HG03039 (cell line): ENCODE measurements around the gene IGFBP7.

Source experiments
- ATAC-seq: cut with Tn5 transposase; IDR thresholded peaks from one replicate; pipeline ENCODE4 v1.9.1; 2021; ENCODE audit warnings: mild to moderate bottlenecking, moderate library complexity; ENCODE audit not compliant: unreplicated experiment

IGFBP7 gene

GRCh38 chr4:57098415-57098814 lies 11.8 kb downstream of the IGFBP7 start:
- ATAC-seq = no peak

DNA sequence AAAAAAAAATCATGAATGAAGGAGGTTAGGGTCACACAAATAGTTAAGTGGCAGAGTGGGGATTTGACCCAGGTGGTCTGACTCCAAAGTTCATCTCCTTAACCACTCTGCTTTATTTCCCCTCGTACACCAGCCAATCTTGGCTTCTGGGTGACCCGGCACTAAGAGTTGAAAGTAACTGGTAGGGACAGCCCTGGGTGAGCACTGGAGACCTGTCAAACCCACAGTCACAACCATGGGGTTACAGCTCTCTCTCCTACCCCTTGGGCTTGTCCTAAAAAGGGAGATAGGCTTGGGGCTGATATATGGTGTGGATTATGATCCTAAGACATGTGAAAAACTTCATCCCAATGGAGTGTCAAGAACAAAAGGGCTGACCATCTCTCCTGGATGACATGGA lies 12.5 kb downstream of the IGFBP7 start:
- no peak for ATAC-seq

DNA sequence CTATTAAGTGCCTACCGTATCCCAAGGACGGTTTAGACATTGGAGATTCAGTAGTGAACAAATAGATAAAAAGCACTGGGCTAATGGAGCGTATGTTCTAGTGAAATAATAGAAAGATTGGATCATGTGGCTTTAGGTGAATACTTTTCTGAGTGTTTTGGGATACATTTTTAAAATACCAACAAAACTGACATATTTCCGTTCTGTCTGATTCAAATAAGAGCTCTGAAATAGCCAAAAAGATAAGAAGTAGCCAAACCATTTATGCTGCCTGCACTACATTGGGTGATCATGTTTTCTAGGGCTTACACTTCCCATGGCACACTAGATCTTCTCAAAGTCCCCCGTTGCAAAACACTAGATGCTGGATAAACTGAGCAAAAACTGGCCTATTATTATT lies 14.2 kb downstream of the IGFBP7 start:
- ATAC-seq = no peak

- ATAC-seq = no peak
These were observed 14.9 kb downstream of the IGFBP7 start for GRCh38 chr4:57095245-57095644.

- ATAC-seq = no peak
These were observed 15.4 kb downstream of the IGFBP7 start for GRCh38 chr4:57094832-57095223.

DNA sequence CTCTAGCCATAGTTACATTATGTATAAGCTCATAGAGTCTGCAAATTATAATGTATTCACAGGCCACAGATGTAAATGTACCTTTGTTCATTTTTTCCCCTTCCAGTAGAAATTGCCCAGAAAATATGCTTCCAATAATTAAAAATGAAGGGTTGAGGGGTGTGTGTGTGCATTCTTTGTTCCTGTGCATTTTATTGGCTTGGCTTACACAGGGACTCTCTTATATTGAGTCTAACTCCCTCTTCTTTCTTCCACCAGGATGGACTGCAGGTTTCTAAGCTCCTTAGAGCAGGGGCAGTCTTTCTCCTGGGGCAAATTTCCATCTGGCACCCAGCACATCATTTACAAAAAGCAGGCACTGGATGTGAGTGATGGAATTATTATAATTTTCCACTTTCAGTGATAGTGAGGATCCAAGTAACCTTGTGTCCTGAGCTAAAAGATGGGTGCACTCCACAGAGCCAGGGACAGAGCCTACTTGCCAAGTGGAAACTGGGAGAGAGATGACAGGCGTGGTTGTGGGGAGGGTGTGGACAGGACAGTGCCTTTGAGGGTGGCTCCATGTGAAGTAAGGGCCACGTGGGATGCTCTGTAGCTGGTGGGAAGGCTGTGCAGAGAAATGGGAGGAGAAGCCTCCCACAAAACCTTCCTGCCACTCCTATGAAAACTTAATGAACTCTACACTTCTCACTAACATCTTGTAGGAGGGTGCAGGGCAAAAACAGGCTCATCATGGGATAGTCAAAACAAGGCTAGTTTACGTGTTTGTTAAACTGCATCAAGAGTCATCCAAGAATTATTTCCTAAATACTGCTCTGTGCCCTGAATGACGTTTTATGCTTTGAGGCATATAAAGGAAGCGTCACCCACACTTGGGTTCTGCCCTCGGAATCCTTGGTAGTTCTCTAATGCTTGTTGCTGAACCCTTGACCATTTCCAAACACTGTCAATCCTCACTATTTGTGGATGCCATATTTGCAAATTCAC lies 16.0 kb downstream of the IGFBP7 start:
- ATAC-seq = no peak

DNA sequence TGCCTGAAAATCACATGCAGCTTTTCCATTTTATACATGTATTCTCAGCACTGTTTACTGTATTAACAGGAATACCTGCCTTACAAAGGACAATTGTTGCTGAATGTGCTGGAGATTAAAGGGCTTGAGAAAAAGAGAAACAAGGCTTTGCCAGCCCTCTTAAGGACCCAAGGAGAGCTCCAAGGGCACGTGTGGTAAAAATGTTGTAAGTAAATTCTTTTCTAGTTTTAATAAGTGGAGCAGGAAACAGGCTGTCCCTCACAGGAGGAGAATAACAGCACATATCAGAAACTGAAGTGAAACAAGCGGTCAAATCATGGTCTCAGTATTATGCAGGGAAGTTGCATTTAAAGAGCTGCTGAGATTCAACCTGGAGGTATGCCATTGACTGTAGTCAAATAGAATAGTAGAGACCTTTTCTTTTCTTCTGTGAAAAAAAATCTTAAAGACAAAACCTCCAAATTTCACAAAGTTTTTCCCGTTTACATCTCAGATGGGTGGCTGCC lies 18.5 kb downstream of the IGFBP7 start:
- ATAC-seq = no peak

DNA sequence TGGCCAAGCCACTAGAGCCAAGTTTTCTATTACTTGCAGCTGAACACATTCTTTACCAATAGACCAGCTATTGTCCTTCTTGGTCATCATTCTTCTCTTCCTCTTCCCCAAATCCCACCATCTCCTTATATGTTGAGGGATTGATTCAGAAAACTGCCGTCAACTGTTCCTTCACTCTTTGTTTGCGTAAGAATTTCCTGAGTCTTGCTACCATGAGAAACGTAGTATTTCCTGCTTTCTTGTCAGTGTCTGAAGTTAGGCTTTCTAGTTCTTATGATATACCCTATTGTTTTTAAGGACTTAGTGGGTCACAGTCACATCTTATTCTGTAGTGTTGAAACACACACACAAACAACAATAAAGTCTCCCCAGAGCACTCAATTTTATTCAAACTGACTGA lies 20.1 kb downstream of the IGFBP7 start:
- no peak for ATAC-seq

DNA sequence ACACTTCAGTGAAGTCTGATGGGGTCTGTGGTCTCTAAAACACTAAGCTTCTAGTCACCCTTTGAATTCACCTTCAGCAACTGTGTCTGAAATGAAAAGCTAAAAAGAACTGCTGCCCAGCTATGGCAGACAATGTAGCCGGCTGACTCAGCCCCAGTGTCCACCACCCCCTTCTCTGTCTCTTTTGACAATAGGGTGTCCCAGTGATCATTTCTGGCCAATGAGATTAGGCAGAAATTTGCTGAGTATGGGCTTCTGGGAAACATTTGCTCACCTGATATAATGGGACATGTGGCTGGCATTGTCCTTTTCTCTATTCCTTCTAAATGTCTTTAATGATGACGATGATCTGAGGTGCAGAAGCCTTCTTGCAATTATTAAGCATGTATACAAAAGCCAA lies 20.6 kb downstream of the IGFBP7 start:
- no peak for ATAC-seq

DNA sequence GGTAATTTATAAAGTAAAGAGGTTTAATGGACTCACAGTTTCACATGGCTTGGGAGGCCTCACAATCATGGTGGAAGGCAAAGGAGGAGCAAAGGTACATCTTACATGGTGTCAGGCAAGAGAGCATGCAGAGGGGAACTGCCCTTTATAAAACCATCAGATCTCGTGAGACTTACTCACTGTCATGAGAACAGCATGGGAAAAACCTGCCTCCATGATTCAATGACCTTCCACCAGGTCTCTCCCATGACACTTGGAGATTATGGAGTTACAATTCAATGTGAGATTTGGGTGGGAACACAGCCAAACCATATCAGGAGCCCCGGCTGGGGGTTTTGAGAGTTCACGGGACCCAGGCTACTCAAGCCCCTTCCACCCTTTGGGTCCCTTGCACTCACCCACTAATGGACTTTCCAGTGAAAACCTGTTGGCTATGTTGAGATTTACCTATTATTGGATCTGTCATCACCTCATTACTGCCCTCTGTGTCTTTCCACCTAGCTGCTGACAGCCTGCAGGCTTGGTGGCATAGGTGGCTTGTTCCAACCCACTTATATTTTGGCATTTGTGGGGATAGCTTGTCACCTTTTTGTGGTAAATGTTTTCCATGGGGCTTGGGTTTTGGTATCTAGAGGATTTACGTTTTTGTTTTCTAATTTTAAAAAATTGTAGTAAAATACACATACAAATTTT lies 24.0 kb downstream of the IGFBP7 start:
- no peak for ATAC-seq

DNA sequence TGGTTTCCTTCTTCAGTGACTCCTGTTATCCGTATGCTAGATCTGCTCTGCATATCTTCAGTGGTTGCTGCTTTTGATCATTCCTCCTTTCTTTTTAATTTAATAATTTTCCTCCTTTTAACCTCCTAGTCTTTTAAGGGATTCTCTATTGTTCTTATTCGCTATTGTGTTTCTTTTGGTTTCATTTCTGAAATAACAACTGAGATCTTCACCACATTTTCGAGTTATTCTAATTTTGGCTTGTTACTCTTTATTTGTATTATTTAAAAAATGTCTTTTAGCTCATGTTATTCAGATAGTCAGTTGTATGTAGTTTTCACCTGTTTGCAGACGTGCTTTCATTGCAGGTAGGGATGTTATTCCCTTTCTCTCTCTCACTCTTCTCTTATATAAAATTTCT lies 24.9 kb downstream of the IGFBP7 start:
- no peak for ATAC-seq

GRCh38 chr4:57084360-57084759 lies 25.8 kb downstream of the IGFBP7 start:
- ATAC-seq = no peak

- no peak for ATAC-seq
These were observed 27.1 kb downstream of the IGFBP7 start for GRCh38 chr4:57083090-57083489.

GRCh38 chr4:57081651-57082621 lies 28.2 kb downstream of the IGFBP7 start:
- ATAC-seq = no peak

GRCh38 chr4:57080781-57081650 lies 29.2 kb downstream of the IGFBP7 start:
- ATAC-seq = no peak

DNA sequence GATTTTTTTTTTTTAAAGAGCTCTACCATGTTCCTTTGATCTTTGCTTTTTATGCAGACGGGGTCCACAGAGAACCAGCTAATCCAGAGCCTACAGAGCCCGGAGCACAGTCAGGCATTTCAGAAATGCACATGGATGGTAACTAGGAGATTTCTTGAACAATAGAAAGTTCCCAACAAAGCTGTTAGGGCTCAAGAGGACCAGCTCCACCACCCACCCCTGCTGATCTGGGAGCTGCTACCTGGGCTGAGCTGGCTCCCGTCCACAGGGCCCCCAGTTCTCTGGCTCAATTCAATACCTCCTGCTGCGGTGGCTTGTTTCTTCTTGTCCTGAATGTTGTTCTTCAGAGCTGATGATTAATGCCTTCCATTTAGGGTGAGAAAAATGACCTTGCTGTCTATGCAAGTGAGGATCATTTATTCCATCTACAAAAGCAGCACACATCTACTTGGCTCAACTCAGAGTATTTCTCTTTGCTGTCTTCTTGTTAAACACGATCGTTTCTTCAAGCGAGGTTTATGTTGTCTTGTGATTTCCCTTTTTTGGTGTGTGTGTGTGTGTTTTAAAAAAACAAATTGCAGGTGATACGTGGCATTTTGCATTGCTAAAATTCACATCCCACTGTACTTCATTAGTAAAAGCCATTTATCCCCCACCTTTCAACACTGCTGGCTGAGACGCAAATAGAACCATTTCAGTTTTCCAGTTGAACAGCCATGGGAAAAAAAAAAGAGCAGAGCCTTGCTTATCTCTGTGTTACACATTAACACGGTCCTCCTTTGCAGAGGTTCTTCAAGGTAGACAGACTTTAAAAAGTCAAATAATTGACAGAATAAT lies 31.3 kb downstream of the IGFBP7 start:
- no peak for ATAC-seq

GRCh38 chr4:57077550-57078343 lies 32.4 kb downstream of the IGFBP7 start:
- ATAC-seq = no peak

DNA sequence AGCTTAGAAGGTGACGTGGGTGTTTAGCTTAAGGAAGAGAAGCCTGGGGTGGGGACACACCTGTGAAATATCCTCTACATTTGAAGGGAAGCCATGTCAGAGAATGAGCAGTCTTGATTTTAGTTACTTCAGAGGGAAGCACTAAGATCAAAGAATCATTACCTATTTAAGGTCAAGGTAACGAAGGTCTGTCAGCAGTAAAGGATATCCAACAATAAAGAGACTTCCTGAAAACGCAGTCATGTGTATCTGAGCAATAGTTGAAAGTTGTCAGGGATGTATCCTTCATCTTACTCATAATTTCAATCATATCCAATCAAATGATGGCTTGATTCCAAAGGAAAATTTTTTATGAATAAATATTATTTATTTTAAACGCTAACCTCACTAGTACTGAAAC lies 33.5 kb downstream of the IGFBP7 start:
- ATAC-seq = no peak
